Lung (tissue), 12 donors: ENCODE results near the gene ST8SIA1. TPM values are rescaled to one million over a fixed set of nuclear protein-coding genes. Genes with fewer than 3 reads are reported as not detected.

Experiments used
- ATAC-seq: fragments of 200-7000 bp; cut with Tn5 transposase; one replicate; pipeline ENCODE4 v1.9.1; 2020; ENCODE audit warnings: moderate number of reproducible peaks; ENCODE audit not compliant: insufficient read depth, low FRiP score
- DNase-seq, 3 donors: peaks; one replicate each; pipeline ENCODE4 v3.0.0-alpha.2; 2013 to 2017
- H3K27ac ChIP-seq, 2 donors: one replicate each; pipeline ENCODE4 v1.5.1; 2013; ENCODE audit warnings: mild to moderate bottlenecking in 2 of 2, moderate library complexity in 2 of 2, control low read depth in 1 of 2, inconsistent platforms in 1 of 2, low read depth in 1 of 2, low read length in 1 of 2
- H3K27me3 ChIP-seq, 3 donors: one replicate each; pipeline ENCODE4 v1.5.1; 2013; ENCODE audit warnings: low read length in 2 of 3; ENCODE audit not compliant: control insufficient read depth in 3 of 3, insufficient read depth in 3 of 3
- H3K36me3 ChIP-seq, 4 donors: one replicate each; pipeline ENCODE4 v1.5.1; 2013; ENCODE audit warnings: low read length in 4 of 4, mild to moderate bottlenecking in 1 of 4, moderate library complexity in 1 of 4; ENCODE audit not compliant: control insufficient read depth in 4 of 4, insufficient read depth in 4 of 4
- H3K4me1 ChIP-seq, 5 donors: one replicate each; pipeline ENCODE4 v1.5.1; 2013; ENCODE audit warnings: low read length in 5 of 5, mild to moderate bottlenecking in 2 of 5, moderate library complexity in 1 of 5; ENCODE audit not compliant: control insufficient read depth in 5 of 5, insufficient read depth in 5 of 5
- H3K4me3 ChIP-seq: one replicate; pipeline ENCODE4 v1.5.1; 2013; ENCODE audit warnings: mild to moderate bottlenecking, control low read depth, moderate library complexity
- H3K9ac ChIP-seq, 2 donors: one replicate each; pipeline ENCODE4 v1.5.1; 2013; ENCODE audit warnings: low read length in 2 of 2, control low read depth in 1 of 2; ENCODE audit not compliant: insufficient read depth in 1 of 2
- H3K9me3 ChIP-seq, 4 donors: one replicate each; pipeline ENCODE4 v1.5.1; 2013; ENCODE audit warnings: low read length in 3 of 4, mild to moderate bottlenecking in 1 of 4, moderate library complexity in 1 of 4; ENCODE audit not compliant: control insufficient read depth in 4 of 4, insufficient read depth in 3 of 4
- CTCF ChIP-seq: IDR thresholded peaks from 2 replicates; pipeline ENCODE4 v1.5.1; 2012; ENCODE audit warnings: mild to moderate bottlenecking; ENCODE audit errors: control extremely low read depth, extremely low read depth
- WGBS, 2 donors: extraction: QIAGEN DNeasy Blood & Tissue Kit; methylation state at CpG; one replicate each; pipeline ENCODE4 v1.1.7; 2013; 5-methylcytosine and 5-hydroxymethylcytosine counted together
- polyA plus RNA-seq, 2 donors: library from polyadenylated mRNA; stranded (reverse); fragments of 200-250 nt; gene quantifications; one replicate each; pipeline ENCODE4 v1.2.1, GENCODE V29; 2013
- total RNA-seq, 2 donors: library from RNA; depleted of rRNA in 1 of 2; stranded (reverse); fragments of >200 nt in 1 of 2; gene quantifications; one replicate each; pipeline ENCODE4 v1.2.1, GENCODE V29; 2014 to 2021
- donor health status: control.
- donor health status: control.
- donor health status: Bipolar disorder and iron deficiency.
- donor health status: healthy.
- donor health status: DM: yes; HTN: yes; CAD: no.

ST8SIA1 gene
- total and polyA plus RNA-seq, 4 donors: 1.2 to 20.9 (median 3.5) TPM

- Histone ChIP-seq H3K4me1 (peaks cover 0 to 47% (median 23%) of the 10 kb centered on the region in 5 donors), H3K4me3 (no peak overlapping the region), H3K27me3 (no peaks in the 10 kb centered on the region), H3K27ac (no peak overlapping the region), H3K36me3 (no peaks in the 10 kb centered on the region), H3K9ac (no peak overlapping the region), H3K9me3 (no peaks in the 10 kb centered on the region)
- TF ChIP-seq CTCF: no peak
- no peak for ATAC-seq
- 78 to 88% methylated on average over 7 of the region's 7 CpGs for WGBS, 2 donors
- DNase-seq: no peak
Observed at GRCh38 chr12:22254478-22254877, 80.0 kb downstream of the ST8SIA1 start.

- ATAC-seq: no peak
- peaks cover 0 to 55% (median 23%) of the 10 kb centered on the region in 5 donors for H3K4me1 ChIP-seq
- no peak overlapping the region for H3K9ac ChIP-seq
- H3K27ac ChIP-seq: no peak overlapping the region
- no peak overlapping the region for H3K4me3 ChIP-seq
- H3K36me3 ChIP-seq: no peaks in the 10 kb centered on the region
- WGBS, 2 donors: 86 to 88% methylated on average over 3 of the region's 3 CpGs
- no peaks in the 10 kb centered on the region for H3K27me3 ChIP-seq
- H3K9me3 ChIP-seq: no peaks in the 10 kb centered on the region
- TF ChIP-seq CTCF: no peak
- DNase-seq: peak in 1 of 3 donors; percentile 21
Observed at GRCh38 chr12:22252057-22252456, 82.5 kb downstream of the ST8SIA1 start.

GRCh38 chr12:22250762-22251161, 83.7 kb downstream of the ST8SIA1 start:
- 48 to 57% methylated on average over 2 of the region's 2 CpGs for WGBS, 2 donors
- Histone ChIP-seq H3K9me3 (no peaks in the 10 kb centered on the region), H3K27ac (no peak overlapping the region), H3K27me3 (no peaks in the 10 kb centered on the region), H3K36me3 (peaks cover 0 to under 1% (median 0%) of the 10 kb centered on the region in 4 donors), H3K4me1 (peaks cover 0 to 54% (median 20%) of the 10 kb centered on the region in 5 donors), H3K9ac (no peak overlapping the region), H3K4me3 (no peak overlapping the region)
- ATAC-seq (no peak), DNase-seq (no peak)
- TF ChIP-seq CTCF: no peak

- peaks cover 0 to 41% (median 7%) of the 10 kb centered on the region in 5 donors for H3K4me1 ChIP-seq
- DNase-seq (peak in 2 of 3 donors; percentile 78 to 82), ATAC-seq (no peak)
- no peak for TF ChIP-seq CTCF
- no peaks in the 10 kb centered on the region for H3K9me3 ChIP-seq
- 54 to 85% methylated on average over 3 of the region's 3 CpGs for WGBS, 2 donors
- H3K4me3 ChIP-seq: no peak overlapping the region
- H3K36me3 ChIP-seq: peaks cover 0 to 2% (median 0%) of the 10 kb centered on the region in 4 donors
- H3K9ac ChIP-seq: no peak overlapping the region
- H3K27me3 ChIP-seq: no peaks in the 10 kb centered on the region
- no peak overlapping the region for H3K27ac ChIP-seq
Observed at GRCh38 chr12:22248571-22249115, 85.9 kb downstream of the ST8SIA1 start.
